Right cardiac atrium (tissue), 5 donors: ENCODE results near the gene BCOR. TPM values are rescaled to one million over a fixed set of nuclear protein-coding genes. Genes with fewer than 3 reads are reported as not detected.

Experiments
- ATAC-seq, 2 donors: fragments of 200-7000 bp; cut with Tn5 transposase; one replicate each; pipeline versions ENCODE4 v1.8.0 to v1.9.1; 2020; ENCODE audit warnings: moderate library complexity in 2 of 2, mild to moderate bottlenecking in 1 of 2
- DNase-seq, 3 donors: peaks; one replicate each; pipeline ENCODE4 v3.0.0-alpha.2; 2020
- H3K27ac ChIP-seq: one replicate; pipeline ENCODE4 v1.5.1; 2013; ENCODE audit warnings: mild to moderate bottlenecking, low read length, control low read depth, moderate library complexity
- H3K27me3 ChIP-seq: one replicate; pipeline ENCODE4 v1.6.1; 2013; ENCODE audit not compliant: control insufficient read depth, insufficient read depth
- H3K4me1 ChIP-seq: one replicate; pipeline ENCODE4 v1.6.1; 2013; ENCODE audit warnings: low read length; ENCODE audit not compliant: control insufficient read depth, insufficient read depth
- H3K4me3 ChIP-seq: one replicate; pipeline ENCODE4 v1.5.1; 2013; ENCODE audit warnings: low read length, control low read depth
- H3K9me3 ChIP-seq: one replicate; pipeline ENCODE4 v1.6.1; 2013; ENCODE audit warnings: low read length; ENCODE audit not compliant: control insufficient read depth
- WGBS: extraction: QIAGEN DNeasy Blood & Tissue Kit; methylation state at CpG from one replicate; pipeline ENCODE4 v1.1.7; 2013; 5-methylcytosine and 5-hydroxymethylcytosine counted together
- intact Hi-C, 4 donors: fragments of 100-400 bp; cut with DNase I; formaldehyde crosslinking; loops; one replicate each; pipeline versions ENCODE4 v1.11.0 to v1.14.0; 2022 to 2023
- polyA plus RNA-seq: library from polyadenylated mRNA; stranded (reverse); fragments of 200-250 nt; gene quantifications from one replicate; pipeline ENCODE4 v1.2.3, GENCODE V29; 2013
- total RNA-seq, 4 donors: library from RNA; stranded (reverse); fragmentation: NEBNext Ultra II Directional; extraction: Animal tissue kit (Norgen Biotek cat#: 25700); gene quantifications; one replicate each; pipeline ENCODE4 v1.2.1, GENCODE V29; 2021
- donor health status: healthy with polysubstance abuse.
- donor health status: DM: no; HTN: yes; CAD: no.
- donor health status: DM: no; HTN: no; CAD: no.
- donor health status: DM: no; HTN: yes; CAD: no; lungs with severe emphysema.
- donor health status: DM: yes; HTN: yes; CAD: no.

Gene BCOR
- total and polyA plus RNA-seq, 5 donors, result 11.1 to 30.1 (median 18.3) TPM

DNA sequence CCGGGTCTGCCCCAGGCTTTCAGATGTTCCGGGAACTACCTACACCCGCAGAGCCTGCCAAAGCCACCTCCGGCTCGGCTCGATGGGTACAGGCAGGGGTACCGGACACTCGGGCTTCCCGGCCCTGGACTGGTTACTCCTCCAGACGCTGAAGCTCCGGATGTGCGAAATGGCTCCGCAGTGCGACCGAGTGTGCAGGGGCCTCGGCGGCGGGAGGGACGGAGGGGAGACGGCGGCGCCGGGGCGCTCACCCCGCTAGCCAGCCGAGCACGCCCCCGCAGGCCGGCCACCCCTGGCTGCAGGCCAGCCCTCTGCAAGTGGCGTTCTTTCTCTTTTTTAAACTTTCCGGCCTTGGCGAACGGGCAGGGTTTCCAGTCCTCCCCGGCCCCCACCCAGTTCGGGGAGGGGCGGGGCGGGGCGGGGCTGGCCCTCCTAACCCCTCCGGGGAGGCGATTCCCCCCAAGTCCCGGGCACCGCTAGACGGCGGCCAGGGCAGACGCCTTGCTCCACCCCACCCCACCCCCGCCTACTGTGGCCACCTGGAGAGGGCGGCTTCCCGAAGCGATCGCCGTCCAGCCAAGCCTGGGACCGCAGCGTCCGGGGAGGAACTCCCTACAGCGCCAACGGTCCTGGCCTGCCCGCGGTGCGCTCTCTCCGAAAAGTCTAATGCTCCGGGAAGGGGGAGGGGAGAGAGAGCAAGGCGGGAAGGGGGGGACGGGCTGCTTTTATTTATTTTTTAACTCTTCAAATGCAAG lies 7.5 kb downstream of the BCOR start:
- intact Hi-C loops, result loop anchor here in 2 of 4 donors (10.0 kb wide), 4 partner anchors 65 to 355 kb away; no protein-coding TSS in a partner anchor

DNA sequence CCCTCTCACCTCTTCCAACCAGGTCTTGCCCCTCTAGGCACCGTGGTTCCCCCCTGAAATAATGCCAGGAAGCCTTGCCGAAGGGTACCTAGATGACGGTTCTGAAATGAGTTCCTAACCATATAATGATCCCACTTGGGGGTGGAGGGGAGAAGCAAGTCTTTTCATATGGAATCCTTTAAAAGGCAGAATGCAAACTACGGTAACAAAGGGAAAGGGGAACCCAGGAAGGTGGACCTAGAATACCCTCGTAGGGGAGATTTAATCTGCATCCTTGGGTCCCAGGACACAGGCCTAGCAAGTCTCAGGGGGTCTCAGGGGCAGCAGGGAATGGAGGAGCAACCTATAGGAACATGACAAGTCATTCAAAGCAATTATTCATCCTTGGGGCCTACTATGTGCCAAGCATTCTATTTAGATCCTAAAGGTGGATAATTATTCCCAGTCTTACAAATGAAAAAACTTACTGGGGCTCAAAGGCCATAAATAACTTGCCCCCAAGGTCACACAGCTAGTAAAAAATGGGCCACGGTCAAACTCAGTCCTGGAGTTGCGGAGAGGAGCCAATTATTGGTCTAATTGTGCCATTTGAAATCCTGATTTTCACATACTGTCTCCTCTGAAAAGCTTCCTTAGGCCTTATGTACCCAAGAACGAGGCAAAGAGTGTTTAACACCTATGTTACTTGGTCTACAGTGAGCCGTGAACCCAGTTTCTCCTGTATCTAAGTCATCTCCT lies 8.8 kb downstream of the BCOR start:
- intact Hi-C loops, result loop anchor here in 1 of 4 donors (10.0 kb wide), 1 partner anchor 176 kb away; no protein-coding TSS in a partner anchor
- H3K27ac ChIP-seq, result no peak overlapping the region
- peaks cover 9% of the 10 kb centered on the region for H3K4me1 ChIP-seq
- H3K27me3 ChIP-seq, result no peaks in the 10 kb centered on the region
- ATAC-seq (no peak), DNase-seq (no peak)
- WGBS, result 76% methylated on average over 9 of the region's 9 CpGs
- no peaks in the 10 kb centered on the region for H3K9me3 ChIP-seq
- no peak overlapping the region for H3K4me3 ChIP-seq

More for the DNA sequence above, 7.5 kb downstream of the BCOR start:
- Histone ChIP-seq H3K4me1 (peaks cover 8% of the 10 kb centered on the region), H3K4me3 (peak overlapping the region; percentile 50), H3K9me3 (no peaks in the 10 kb centered on the region), H3K27me3 (no peaks in the 10 kb centered on the region), H3K27ac (no peak overlapping the region)
- DNase-seq, result peak; percentile 58 to 85 (median 83)
- peak; percentile 40 to 58 for ATAC-seq
- WGBS, result 1% methylated on average over 63 of the region's 63 CpGs

DNA sequence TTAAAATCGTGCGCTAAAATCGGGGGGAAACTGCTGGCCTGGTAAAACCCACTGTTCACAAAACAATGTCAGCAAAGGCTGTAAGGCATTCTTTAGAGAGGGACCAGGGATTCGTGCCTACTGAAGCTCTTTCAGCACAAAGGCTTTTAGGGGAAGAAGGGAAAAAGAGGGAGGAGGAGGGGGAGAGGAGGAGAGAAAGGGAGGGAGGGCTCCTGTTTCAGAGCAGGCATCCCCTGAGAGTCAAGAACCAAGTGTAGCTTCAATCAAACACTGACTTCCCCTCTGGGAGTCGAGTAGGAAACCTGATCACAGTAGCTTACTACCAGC lies 9.5 kb downstream of the BCOR start:
- no peak overlapping the region for H3K4me3 ChIP-seq
- H3K27me3 ChIP-seq, result no peaks in the 10 kb centered on the region
- H3K27ac ChIP-seq, result no peak overlapping the region
- ATAC-seq (no peak), DNase-seq (no peak)
- intact Hi-C loops, result loop anchor here in 1 of 4 donors (10.0 kb wide), 1 partner anchor 177 kb away; no protein-coding TSS in a partner anchor
- 58% methylated on average over 5 of the region's 5 CpGs for WGBS
- no peaks in the 10 kb centered on the region for H3K9me3 ChIP-seq
- H3K4me1 ChIP-seq, result peaks cover 12% of the 10 kb centered on the region

DNA sequence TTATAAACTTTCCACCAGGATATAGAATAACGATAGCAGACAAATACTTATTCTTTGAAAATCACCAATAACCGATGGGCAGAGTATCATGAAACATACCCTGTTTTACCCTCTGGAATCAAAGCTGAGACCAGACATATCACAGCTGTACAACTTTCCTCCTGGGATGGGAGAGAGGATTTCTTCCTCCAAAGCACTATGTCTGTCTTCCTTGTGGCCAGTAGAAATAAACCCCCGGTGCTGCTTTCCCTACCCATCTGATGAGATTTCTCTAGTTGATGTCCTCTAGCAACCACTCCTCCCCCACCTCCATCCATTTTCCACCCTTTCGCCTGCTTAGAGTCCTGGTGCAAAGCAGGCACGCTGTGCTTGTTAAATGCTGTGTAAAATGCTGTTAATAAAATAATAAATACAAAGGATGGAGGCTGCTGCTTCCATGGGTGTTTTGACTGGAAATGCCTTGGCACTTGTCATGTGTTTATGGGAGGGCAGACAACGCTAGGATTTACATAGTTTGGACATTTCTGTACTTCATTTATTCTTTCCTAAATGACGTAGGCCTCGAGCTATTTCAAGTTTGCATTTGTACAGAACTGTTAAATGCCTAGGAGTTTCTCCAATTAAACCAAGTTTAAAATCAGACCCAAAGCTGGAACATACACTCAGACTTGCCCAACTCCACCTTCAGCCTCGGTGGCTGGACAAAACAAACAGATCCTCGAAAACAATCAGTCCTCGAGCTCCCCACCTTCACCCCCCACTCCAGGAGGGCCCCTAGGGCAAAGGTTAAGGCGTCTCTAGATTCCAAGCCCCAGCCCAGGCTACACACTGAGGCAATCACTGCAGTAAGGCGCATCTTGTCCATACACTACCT lies 10.1 kb downstream of the BCOR start:
- ATAC-seq (no peak), DNase-seq (no peak)
- peaks cover 12% of the 10 kb centered on the region for H3K4me1 ChIP-seq
- no peaks in the 10 kb centered on the region for H3K27me3 ChIP-seq
- no peak overlapping the region for H3K4me3 ChIP-seq
- no peaks in the 10 kb centered on the region for H3K9me3 ChIP-seq
- 66% methylated on average over 13 of the region's 13 CpGs for WGBS
- intact Hi-C loops, result loop anchor here in 1 of 4 donors (10.0 kb wide), 1 partner anchor 177 kb away; no protein-coding TSS in a partner anchor
- H3K27ac ChIP-seq, result no peak overlapping the region

DNA sequence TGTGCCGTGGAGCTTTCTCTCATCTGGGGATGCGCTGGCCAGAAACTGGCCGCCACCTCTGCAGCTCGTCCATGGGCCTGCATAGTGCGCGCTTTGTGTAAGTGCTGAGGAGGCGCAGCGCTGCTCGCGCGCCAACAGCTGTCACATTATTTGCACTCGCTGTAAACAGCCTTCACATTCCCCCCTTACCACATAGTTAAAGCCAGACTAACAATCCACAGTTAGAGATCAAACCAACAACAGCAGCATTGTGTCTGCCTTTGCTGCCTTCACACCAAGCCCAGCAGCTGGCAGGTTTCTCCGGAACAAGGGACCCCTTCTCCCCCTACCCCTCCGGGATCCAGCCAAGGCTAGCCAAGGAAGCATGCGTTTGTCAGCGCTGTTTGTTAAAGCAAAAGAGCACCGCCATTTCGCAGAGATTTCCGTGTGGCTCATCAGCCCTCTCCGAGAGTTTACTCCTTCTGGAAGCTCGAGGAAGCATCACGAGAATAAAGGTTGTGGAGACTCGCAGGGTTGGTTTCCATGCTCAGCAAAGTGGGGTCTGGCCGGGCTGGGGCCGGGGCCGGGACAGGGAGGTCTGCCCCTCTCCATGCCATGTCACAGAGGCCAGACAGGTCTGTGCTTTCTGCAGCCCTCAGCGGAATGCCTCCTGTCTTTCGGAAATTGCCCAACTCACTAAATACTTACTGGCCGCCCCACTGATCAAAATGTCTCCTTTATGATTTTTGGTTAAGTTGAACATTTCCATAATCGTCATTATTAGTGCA lies 11.0 kb downstream of the BCOR start:
- WGBS, result 59% methylated on average over 30 of the region's 30 CpGs
- H3K9me3 ChIP-seq, result no peaks in the 10 kb centered on the region
- intact Hi-C loops, result loop anchor here in 1 of 4 donors (10.0 kb wide), 1 partner anchor 178 kb away; no protein-coding TSS in a partner anchor
- no peaks in the 10 kb centered on the region for H3K27me3 ChIP-seq
- ATAC-seq (no peak), DNase-seq (peak in 1 of 3 donors; percentile 57)
- H3K4me3 ChIP-seq, result no peak overlapping the region
- peaks cover 16% of the 10 kb centered on the region for H3K4me1 ChIP-seq
- no peak overlapping the region for H3K27ac ChIP-seq

DNA sequence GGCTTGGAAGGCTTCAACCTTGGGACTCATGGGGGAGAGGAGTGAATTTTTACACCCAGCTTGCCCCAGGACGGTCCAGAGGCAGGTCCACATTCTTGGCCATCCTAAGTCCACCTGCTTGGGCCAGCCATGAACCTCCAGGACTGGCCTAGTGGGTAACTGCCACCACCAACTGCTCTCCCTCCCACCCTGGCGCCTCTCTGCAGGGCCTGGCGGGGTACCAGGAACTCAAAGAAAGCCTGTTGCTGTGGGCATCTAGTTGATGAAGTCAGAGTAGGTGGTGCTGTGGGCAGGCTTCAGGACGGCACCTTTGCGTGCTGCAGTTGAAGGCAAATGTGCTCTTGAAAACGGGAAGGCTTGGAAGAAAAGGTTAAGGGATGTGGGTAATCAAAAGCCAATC lies 12.0 kb downstream of the BCOR start:
- peaks cover 17% of the 10 kb centered on the region for H3K4me1 ChIP-seq
- peak overlapping the region; percentile 22 for H3K27ac ChIP-seq
- ATAC-seq, result no peak

DNA sequence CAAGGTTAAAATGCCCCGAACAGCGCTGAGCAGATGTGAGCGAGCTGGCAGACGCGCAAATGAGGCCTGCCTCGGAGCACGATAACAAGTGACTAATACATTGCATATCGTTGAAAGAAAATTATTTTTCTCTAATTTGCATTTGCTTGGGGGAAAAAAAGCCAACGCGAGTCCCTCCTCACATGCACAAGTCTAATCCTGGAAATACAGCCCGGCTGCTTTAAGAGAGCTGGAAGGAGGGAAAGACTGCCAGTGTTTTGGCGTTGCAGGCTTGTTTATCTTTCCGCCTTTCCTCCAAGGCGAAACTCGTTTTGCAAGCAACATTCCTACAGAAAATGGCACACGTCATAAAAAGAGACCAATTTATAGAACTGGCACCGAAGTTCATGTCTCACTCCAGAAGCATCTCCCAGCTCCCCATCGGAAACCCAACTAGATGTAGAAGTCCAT lies 12.6 kb downstream of the BCOR start:
- peaks cover 18% of the 10 kb centered on the region for H3K4me1 ChIP-seq
- H3K27me3 ChIP-seq, result no peaks in the 10 kb centered on the region
- H3K4me3 ChIP-seq, result no peak overlapping the region
- ATAC-seq, result no peak
- WGBS, result 36% methylated on average over 18 of the region's 18 CpGs
- H3K9me3 ChIP-seq, result no peaks in the 10 kb centered on the region
- peak in 2 of 3 donors; percentile 59 to 70 for DNase-seq
- no peak overlapping the region for H3K27ac ChIP-seq
- intact Hi-C loops, result loop anchor here in 1 of 4 donors (10.0 kb wide), 1 partner anchor 180 kb away; no protein-coding TSS in a partner anchor

More for the DNA sequence above, 12.0 kb downstream of the BCOR start:
- peak in 1 of 3 donors; percentile 41 for DNase-seq
- WGBS, result 70% methylated on average over 6 of the region's 6 CpGs
- Histone ChIP-seq H3K27me3 (no peaks in the 10 kb centered on the region), H3K9me3 (no peaks in the 10 kb centered on the region), H3K4me3 (no peak overlapping the region)
- intact Hi-C loops, result loop anchor here in 1 of 4 donors (10.0 kb wide), 1 partner anchor 179 kb away; no protein-coding TSS in a partner anchor

DNA sequence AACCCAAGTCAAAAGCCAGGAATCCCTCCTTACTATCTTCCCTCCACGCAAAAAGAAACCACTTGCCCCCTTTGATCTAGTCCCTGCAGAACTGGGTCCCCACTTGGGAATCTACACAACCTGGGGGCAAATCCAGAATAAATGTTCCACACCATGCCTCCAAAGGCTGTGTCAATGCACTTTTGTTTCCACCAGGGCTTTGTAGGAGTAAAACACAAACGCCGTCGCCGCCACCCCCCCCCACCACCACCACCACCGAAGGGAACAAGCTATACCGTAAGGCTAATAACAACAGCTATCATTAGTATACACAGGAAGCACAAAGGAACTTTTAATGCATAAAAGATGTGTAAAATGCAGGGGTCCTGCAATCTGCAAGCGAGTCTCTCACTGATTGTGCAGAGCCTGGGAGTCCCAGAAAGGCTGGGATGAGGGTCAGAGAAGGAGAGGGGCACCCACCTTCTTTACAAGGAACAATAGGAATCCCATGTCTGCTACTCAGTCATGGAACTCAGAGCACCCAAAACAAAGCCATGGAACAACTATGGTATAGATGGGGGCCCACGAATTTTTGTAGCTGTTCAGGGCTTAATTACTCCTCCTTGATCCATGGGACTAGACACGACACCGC lies 13.2 kb downstream of the BCOR start:
- H3K4me1 ChIP-seq, result peaks cover 18% of the 10 kb centered on the region
- DNase-seq (peak in 1 of 3 donors; percentile 9), ATAC-seq (no peak)
- WGBS, result 34% methylated on average over 11 of the region's 11 CpGs
- H3K4me3 ChIP-seq, result no peak overlapping the region
- intact Hi-C loops, result loop anchor here in 1 of 4 donors (10.0 kb wide), 1 partner anchor 180 kb away; no protein-coding TSS in a partner anchor
- H3K27ac ChIP-seq, result no peak overlapping the region
- H3K9me3 ChIP-seq, result no peaks in the 10 kb centered on the region
- H3K27me3 ChIP-seq, result no peaks in the 10 kb centered on the region

DNA sequence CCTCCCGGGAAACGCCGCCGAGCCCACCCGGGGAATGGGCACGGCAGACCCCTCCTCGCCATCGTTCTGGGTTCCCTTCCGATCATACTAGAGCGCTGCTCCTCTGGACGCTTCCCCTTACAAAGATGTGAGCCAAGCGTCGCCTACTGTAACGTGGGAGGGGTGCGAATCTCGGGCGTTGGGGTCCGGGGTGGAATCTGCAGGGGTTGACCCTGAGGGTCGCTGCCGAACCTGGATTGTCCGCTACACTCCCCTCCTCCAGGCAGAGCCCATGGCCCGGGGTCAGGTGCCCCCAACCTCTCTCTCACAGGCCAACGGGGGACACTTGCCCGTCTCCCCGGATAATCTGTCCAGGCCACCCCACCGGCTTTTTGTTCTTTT lies 13.8 kb downstream of the BCOR start:
- DNase-seq (peak in 1 of 3 donors; percentile 35), ATAC-seq (no peak)
- Histone ChIP-seq H3K27me3 (no peaks in the 10 kb centered on the region), H3K4me1 (peaks cover 18% of the 10 kb centered on the region), H3K4me3 (peak overlapping the region; percentile 35), H3K27ac (no peak overlapping the region), H3K9me3 (no peaks in the 10 kb centered on the region)
- WGBS, result 20% methylated on average over 26 of the region's 26 CpGs
- intact Hi-C loops, result loop anchor here in 1 of 4 donors (10.0 kb wide), 1 partner anchor 181 kb away; no protein-coding TSS in a partner anchor
